Hindlimb muscle (tissue), 1 donor: Measurements from ENCODE around the gene CALY. TPM values are rescaled to one million over a fixed set of nuclear protein-coding genes. Genes with fewer than 3 reads are reported as not detected.
A peak's percentile ranks its signal among the peaks of the same experiment; 100 is the strongest.

Source experiments
- DNase-seq: peaks from one replicate; pipeline ENCODE4 v3.0.0-alpha.2; 2013
- polyA plus RNA-seq: library from polyadenylated mRNA; unstranded; fragments of 120-200 nt; gene quantifications from one replicate; pipeline ENCODE4 v1.2.1, GENCODE V29; 2013; ENCODE audit not compliant: insufficient read length

The CALY gene
- polyA plus RNA-seq, 1 donor: not detected

DNA sequence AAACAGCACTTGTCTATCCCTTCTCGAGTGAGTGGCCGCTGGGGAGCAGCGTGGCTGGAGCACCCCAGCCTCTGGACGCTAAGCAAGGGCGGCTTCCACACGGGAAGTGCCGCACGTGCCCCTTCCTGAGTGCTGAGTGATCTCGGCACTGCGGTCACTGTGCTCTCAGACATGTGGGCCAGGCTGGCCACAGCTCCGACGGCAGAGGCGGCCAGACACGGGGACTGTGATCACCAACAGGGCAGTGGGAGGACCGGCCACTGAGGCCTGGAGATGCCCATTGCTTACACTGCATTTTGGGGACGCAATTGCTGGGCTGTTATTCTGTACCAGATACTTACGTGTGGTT is 29.4 kb upstream of the CALY start:
- no peak for DNase-seq

DNA sequence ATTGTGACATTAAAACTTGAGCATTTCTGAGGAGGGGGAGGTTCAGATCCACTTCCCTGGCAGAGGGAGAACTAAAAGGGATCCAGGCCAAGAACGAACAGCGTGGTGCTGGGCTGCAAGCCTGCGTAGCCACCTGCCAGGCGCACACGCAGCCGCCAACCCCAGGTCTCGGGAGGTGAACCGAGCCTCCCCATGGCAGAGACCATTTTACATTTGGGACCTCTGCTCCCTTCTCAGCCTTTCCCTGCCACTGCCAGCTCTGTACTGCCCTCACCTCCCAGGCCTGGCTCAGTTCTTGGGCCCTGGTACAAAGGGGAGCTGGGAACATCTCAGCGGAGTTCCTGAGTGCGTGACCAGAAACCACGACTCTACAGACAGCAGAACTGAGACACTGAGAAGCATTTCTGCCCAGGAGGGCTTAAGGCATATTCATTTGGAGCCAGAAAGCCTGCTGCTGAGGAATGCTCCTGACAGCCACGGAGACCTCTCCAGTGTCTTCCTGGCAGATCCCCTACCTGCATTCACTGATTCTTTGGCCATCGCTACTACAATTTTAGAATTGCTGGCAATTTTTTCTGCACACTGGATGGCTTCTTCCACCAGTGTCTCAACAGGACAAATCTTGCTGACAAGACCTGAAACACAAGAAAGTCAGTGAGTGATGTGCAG is 28.9 kb upstream of the CALY start:
- no peak for DNase-seq

DNA sequence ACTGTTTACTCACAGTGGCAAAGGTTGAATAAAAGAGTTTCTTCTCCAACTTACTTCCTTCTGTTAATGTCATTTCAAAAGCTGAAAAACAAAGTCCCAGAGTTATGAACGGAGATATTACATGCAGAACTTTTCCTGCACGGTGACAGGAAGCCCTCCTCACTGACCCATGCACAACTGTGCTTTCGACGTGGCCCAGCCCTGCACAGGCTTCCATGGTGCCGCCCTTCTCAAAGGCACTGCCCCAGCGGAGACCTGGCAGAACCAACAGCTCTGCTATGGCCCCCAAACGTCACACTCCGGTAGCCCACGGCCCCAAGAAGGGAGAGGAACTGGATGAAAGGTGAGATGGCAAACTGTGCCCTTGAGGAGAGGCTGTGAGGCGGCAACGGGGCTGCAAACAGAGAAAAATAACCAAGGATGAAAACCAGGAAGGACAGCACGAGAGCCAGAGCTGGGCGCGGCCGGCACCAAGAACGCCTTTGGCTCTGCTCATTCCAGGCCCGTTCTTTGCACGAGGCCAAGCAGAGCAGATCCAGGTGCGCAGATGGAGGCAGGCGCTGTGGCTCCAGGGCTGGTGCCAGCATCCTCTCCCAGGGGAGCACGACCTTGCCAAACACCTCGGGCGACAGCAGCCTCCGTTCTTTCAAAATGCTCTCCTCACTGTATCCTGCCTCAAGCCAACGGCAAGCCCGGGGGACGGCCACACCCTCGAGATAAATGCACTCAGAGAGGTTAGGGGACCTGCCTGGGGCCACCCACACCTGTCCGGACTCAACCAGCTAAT is 28.1 kb upstream of the CALY start:
- no peak for DNase-seq

DNA sequence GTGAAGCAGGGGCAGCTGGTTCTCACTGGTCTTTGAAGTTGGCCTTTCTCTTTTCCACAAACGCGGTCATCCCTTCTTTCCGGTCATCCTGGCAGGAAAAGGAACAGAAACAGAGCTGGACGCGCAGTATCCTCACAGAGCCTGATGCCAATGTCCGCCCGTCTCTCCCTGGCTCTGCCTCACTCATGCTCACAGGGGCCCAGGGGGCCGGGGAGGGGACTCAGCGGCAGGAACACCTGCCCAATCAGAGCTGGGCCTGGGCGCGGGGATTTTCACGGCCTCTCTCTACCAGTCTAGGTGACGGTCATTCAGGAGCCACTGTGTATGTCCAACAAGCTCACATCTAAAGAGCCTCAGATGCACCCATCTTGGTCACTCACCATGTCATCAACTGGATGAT is 26.1 kb upstream of the CALY start:
- DNase-seq: no peak

DNA sequence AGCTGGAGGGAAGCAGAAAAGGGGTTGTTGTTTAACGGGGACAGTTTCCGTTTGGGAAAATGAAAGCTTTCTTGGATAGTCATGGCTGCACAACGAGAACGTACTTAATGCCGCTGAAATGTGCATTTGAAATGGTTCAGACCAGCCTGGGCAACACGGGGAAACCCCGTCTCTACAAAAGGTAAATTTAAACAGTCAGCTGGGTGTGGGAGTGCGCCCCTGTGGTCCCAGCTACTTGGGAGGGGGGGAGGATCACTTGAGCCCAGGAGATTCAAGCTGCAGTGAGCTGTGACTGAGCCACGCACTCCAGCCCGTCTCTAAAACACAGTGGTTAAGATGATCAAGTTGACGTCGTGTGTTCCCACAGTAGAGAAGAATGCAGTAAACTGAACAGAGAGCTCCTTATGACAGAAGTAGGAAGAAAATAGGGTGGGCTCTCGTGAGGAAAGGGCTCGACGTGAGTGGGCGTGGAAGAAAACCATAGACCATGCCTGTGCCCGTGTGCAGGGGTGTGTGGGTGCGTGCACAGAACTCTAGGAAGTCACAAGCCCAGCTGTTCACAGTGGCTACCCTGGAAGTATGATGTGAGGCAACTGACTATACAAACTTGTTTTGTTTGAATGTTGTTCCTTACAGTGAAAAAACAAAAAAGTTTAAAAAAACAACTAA is 25.2 kb upstream of the CALY start:
- DNase-seq: no peak

DNA sequence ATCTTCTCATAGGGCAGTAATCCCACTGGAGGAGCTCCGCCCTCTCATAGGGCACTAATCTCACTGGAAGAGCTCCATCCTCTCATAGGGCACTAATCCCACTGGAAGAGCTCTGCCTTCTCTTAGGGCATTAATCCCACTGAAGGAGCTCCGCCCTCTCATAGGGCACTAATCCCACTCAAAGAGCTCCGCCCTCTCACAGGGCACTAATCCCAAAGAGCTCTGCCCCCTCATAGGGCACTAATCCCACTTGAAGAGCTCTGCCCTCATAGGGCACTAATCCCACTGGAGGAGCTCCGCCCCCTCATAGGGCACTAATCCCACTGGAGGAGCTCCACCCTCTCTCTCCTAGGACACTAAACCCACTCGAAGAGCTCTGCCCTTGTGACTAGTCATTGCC is 24.5 kb upstream of the CALY start:
- no peak for DNase-seq

DNA sequence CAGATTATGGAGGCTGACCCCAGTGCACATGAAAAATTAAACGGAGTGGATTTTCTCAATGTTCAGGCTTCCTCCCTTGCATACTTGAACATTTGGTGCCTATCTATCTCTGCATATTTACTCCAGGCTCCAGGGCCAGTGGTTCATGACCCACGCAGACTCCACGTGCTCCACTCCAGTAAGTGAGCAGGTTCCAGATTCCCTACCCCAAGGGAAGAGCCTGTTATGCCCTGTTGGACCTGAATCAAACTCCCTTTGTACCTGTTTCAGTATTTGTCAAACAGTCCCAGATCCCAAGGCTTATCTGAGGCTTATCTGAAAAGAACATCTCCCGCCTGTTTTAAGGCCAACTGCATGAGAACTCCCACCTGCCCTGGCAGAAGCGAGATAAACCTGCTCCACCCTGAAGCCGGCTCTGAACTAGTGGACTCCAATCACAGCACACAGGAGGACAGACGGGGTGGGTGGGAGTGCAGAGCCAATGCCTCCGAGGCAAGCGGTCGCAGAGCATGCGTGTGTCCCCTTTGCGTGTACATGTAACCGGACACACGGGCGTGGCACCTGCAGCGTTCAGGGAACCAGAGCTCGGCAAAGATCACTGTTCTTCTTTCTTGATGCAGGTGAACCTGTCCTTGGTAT is 23.4 kb upstream of the CALY start:
- DNase-seq: no peak

DNA sequence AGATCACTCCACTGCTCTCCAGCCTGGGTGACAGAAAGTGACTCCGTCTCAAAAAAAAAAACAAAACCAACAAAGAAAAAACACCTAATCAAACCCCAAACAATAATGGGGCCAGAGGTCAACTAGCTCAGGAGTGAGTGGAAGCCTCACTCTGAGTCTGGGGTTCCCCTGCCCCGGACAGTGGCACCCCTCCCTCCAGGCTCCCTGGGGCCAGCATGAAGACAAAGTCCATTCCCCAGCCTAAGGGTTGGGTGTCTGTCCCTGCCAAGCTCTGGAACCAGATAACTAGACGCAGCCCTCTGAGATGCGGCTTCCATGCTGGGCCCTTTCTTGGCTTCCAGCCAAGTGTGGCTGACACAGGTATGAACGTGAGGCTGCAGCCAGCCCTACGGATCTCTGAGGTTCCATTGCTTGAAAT is 22.9 kb upstream of the CALY start:
- no peak for DNase-seq

DNA sequence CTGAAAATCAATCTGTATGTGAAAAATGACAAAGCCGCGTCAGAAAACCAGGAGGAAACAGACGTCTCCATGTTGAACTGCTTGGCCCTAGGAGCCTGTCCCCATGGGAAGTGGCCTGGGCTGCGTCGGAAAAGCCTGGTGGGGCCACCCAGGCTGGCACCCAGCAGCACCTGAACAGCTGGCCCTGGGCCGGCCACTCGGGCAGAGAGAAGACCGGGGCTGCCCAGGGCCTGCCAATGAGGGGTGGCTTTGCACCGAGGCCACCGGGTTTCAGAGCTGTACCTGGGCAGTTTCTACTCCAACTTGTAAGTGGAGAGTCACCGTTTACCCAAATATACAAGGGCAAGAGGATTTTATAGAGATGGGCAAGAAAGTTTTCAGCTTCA is 22.2 kb upstream of the CALY start:
- no peak for DNase-seq

DNA sequence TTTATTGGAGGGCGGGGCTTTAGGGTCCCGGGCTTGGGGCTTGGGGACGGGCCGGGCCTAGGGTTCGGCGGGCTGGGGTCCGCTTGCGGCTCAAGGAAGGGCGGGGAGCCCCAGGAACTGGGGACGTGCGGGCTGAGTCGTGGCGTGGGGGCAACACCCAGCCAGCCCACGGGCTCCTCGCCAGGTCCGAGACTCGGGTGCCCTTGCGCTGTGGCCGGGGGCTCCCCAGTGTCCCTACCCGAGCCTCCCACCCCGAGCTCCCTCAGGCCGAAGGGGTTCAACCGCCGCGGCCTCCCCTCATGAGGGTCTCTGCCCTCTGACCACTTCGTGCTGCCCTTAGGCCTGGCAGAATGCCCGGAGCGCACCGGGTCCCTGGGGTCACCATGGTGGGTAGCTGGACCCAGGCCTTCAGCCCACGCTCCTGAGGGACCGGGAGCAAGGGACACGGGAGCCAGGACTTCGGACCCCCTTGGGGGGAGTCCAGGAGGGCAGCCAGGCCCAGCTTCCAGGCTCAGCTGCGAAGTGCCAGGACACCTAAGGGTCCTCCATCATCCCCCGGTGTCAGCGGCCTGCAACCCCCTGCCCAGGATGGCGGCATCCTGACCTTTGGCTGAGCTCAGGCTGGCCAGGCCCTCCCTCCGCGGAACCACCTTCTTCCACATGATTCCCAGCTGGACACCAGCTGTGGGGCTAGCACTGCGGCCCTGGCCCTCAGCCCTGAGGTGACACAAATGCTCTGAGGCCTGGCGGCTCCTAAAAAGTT is 21.6 kb upstream of the CALY start:
- no peak for DNase-seq

DNA sequence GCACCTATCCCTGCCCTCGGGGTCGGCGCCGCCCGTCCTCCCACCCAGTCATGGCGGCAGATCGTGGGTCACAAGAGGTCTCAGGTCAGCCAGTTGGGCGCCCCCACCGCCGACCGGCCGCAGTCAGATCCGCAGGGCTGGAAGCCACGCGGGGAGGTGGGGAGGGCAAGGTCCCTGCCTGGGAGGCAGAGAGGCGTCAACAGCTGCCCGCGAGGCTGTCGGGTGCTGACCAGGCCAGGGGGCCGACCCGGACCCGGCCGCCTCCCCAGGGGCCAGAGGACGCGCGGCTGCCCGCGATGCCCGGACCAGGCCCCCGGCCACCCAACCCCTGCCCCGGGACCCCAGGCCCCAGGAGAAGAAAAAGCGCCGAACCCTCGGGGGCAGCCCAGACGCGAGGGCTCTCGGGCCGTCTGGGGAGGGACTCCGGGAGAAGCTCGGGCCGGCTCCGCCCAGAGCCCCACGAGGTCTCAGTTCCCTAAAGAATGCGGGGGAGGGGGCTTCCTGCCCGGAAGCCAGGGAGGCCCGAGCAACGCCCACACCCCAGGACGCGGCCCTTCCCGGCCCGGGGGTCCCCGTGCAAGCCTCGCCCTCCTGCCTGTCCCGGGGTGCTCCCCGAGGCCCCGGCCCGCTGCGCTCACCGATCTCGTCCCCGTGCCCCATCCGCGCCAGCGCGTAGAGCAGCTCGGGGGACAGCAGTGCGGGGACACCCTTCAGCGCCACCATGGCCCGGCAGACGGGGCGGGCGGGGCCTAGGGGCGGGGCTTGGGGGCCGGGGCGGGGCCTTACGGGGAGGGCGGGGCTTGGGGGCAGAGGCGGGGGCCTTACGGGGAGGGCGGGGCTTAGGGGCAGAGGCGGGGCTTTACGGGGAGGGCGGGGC is 20.8 kb upstream of the CALY start, which contains the start of gene FUOM:
FUOM (minus strand) TSS at position 735 of the 877 bp plus-strand sequence; CDS start at position 723, 12 bp downstream.
- peak; percentile 37 for DNase-seq

DNA sequence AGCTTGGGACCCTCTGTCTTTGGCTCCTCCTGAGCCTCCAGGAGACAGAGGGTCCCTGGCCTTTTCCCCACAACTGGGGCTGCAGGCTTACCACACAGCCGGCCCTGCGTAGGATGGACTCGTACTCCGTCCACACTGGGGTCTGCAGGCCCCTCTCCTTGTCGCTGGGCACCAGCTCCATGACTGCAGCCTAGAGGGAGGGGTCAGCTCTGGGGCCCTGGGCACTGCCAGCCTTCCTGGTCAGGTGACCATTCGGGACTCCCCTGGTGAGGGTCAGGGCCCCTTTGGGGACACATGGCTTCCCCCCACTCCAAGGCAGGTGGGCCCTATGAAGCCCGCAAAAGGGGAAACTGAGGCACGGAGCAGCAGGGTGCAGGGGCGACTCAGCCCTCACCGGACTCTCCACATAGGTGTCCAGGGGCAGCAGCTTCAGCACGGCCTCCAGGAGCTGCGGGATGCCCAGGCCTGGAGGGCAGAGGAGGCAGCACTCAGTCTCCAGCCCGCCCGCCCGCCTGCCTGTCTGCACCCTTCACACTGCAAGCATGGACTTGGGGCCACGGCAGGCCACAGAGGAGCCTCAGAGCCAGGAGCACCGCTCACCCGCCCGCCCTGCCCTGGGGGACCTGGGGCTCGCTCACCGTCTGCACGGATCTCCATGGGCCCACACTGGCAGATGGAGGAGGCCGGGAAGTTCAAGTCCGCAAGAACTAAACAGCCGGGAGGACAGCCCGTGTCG is 20.0 kb upstream of the CALY start:
- DNase-seq: no peak

DNA sequence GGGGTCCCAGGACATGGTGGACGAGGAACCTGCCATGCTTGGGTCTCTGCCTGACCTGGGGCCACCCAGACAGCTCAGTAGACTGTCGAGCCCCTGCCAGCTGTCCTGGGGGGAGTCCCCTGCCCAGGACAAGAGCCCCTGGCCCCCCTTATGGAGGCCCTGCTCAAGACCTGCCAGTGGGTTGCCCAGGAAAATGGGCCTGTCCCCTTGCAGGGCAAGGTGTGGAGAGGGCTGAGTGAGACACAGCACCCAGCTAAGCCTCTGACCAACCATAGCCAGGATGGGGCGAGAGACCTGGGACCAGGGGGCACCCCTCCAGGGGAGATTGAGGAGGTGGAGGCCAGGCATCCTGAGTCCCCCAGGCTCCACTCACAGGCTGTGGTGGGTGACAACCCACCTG is 19.3 kb upstream of the CALY start:
- no peak for DNase-seq

DNA sequence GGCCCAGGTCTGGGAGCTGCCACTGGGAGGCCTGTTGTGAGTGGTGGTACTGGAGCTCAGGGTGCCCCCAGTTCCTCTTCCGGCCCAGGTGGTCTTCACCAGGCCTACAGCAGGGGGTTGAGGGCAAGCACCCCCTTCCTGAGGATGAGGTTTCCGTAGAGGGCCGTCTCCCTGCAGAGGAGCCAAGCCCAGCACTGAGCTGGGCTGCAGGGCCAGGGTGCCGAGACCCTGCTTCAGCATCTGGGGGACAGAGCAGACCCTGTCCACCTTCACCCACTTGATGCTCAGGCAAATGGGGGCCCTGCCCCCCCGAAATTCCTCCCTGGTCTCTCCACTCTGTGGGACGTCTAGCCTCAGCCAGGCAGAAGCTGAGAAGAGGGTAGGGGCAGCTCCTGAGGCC is 18.6 kb upstream of the CALY start:
- DNase-seq: no peak

DNA sequence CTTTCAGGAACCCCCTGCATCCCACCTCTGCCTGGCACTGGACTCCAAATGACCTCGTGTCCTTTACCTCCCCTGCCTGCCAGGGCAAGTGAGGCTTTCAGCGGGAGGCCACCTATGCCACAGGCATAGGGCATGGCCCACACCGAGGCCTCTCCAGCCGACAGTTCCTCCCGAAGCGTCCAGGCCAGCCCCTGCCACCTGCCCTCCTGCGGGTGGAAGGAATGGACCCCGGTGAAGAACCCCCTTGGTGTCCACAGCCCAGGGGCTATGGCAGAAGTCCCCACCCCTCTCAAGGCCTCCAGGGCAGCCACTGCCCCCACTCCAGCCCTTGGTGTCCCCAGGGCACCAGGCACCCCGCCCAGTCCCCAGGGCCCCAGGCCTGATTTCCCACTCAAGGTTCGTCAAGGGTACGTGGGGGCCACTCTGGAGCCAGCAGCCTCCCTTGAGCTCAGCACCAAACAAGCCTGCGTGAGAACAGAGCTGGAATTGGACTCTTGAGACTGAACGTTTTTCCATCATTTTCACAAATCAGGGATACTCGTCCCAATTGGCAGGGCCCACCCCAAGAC is 18.1 kb upstream of the CALY start:
- no peak for DNase-seq

DNA sequence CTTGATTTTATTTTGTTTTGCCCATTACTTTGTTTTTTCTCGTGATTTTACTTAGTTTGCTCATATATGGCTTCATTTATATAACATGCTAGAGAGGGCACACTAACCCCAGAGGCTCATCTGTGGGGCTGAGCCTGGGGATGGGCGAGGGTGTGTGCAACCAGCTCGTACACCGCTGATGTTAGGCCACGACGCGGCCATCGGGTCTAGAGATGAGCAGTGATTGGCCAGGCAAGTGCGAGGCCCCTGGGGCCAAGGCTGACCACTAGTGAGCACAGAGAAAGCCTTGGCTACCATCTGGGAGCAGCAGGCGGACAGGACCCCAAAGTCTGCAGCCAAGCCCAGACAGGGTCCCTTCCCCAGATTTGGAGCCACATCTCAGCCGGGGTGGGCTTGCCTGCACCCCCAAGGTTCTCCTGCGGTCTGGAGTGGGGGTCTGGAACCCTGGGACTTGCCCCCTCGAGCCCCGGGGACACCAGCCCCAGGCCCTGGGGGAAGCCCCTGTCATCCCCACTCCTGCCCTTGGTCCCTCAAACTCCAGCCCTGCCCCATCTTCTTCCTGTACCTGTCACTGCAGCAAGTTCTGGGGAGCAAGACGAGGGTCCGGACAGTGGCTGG is 17.4 kb upstream of the CALY start:
- DNase-seq: no peak

DNA sequence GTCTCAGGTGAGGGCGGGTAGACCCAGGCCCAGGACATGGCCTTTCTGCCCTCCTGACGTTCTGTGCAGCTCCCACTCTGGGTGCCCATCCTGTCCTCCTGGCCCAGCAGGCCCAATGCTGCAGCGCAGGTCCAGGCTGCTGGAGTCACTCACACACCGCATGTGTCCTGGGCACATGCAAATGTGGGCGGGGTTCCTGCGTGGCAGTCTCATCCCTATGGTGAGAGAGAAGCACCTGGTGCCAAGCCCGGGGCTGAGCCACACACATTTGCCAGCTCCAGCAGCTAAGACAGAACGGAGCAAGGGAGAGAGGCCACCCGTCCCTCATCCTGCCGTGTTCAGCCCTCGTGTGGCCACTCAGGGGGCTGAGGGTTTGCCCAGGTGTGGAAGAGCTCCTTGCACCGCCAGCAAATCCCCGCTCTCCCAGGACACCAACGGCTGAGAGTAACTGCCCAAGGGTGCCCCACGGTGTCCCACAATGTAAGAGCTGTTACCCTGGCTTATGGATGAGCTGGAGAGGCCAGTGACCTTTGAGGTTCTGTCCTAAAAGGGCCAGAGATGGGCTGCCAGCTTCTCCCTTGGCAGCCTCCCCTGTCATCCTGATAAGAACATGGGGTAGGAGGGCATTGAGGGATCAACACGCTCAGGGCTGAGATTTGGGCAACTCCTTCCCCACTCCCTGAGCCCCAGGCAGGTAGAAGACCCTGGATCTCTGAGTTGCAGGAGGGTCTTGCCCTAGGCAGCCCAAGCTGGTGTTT is 16.7 kb upstream of the CALY start:
- no peak for DNase-seq

DNA sequence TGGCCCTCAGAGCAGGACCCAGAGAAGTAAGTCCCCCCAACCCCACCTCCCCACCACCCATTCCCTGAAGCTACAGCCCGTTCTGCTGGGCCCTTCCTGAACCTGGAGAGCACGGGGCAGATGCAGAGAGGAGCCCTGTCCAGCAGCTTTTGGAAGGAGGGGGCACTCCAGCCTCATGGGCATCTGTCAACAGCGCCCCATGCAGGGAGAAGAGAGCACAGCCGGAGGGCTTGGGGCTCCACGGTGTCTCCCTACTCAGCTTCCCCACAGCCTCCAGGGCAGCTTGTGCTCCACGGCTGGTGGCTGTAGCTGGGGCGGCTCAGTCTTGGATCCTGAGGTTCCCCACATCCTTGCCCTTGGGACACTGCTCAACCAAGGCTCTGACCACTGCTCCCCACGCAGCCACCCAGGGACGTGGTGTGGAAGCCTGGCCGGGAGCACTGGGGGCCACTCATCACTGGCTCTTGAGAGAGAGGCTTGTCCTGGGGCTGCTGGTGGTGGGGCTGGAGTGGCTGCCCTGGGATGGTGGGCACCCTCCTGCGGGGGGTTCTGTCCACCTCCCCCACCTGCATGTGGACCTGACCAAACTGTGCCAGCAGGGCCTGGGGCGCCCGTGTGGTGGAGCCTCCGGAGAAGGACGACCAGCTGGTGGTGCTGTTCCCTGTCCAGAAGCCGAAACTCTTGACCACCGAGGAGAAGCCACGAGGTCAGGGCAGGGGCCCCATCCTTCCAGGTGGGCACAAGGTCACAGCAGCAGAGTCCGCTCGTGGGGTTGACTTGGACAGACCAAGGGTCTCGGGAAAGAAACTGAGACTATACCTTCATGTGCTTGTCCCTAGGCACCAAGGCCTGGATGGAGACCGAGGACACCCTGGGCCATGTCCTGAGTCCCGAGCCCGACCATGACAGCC is 15.0 kb upstream of the CALY start:
- no peak for DNase-seq
